ENCODE data around the gene GLCE.
"Not testable (repeated sequence)": the region's sequence is repeated elsewhere in the genome, so short reads cannot be mapped to it uniquely, and the experiment has no call there.

GLCE gene

DNA sequence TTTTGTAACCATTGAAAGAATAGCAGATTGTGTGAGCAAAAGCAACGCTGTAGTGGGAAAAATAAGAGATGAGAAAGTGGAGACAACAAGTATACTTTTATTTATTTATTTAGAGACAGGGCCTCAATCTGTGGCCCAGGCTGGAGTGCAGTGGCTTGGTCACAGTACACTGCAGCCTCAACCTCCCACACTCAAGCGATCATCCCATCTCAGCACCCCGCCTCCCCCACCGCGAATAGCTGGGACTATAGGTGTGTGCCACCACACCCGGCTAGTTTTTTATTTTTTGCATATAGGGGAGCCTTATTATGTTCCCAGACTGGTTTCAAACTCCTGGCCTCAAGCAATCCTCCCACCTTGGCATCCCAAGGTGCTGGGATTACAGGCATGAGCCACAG is 1.6 kb upstream of the GLCE start:
- H3K36me3 Mint-ChIP-seq, result no peaks in the 10 kb centered on the region
- peak overlapping the region; percentile 2 for H3K27ac Mint-ChIP-seq
- DNase-seq, result no peak
- H3K27me3 Mint-ChIP-seq, result peaks cover 50% of the 10 kb centered on the region
- CTCF ChIA-PET, result no interaction called here
- peaks cover 12% of the 10 kb centered on the region for H3K4me1 Mint-ChIP-seq
- peak overlapping the region; percentile 38 for H3K4me3 Mint-ChIP-seq
- no peaks in the 10 kb centered on the region for H3K9me3 Mint-ChIP-seq

DNA sequence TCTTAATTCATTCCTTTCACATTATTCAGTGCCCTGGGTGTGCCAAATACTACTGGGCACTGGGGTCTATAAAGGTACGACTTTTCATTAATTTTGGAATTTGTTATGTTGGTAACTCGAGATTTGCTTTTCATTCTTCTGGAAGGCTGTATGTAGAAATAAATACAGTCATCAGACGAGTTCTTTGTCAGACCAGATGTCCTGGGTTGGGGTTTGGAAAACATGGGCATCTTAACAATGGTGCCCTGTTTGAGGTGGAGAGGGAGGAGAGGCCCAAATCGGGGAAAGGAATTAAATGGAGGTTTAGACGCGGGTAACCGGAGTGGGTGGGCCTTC is 662 bp upstream of the GLCE start:
- Mint-ChIP-seq H3K36me3 (no peaks in the 10 kb centered on the region), H3K4me1 (peaks cover 12% of the 10 kb centered on the region), H3K27me3 (peaks cover 41% of the 10 kb centered on the region), H3K27ac (no peak overlapping the region), H3K4me3 (peak overlapping the region; percentile 93), H3K9me3 (no peaks in the 10 kb centered on the region)
- DNase-seq, result no peak
- CTCF ChIA-PET, result no interaction called here

DNA sequence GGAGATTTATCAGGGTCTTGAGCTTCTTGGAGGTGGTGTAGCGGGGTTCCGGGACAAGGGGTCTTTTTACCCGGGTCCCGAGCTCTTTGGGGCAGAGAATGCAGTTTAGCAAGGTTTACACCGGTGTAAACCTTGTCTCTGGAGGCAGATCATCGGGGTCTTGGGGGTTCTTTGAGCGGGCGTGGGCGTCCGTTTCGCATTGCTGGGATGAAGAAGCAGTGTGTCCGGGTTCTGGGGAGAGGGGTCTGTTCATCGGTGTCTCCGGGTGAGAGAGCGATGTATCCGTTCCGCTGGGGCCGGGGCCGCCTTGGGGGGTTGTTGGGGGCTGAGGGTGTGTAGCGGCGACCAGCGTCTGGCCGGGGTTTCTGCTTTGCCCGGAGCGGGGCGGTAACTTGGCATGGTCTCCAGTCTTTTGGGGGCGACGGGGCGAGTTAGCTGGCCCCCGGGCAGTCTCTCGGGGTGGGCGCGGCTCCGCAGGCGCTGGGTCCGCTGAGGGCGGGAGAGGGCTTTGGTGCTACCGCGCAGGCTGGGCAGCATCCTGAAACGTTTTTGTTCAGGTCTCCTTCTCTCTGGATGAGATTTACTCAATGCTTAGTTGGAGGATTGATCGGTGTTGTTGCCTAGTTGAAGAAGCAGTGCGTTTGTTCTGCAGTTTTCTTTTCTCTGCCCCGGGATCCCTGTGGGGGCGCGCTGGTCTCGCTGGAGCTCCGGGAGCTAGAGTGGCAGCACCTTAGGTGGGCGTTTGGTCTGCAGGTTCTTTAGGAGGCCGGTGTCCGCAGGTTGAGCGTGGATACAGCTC is 843 bp downstream of the GLCE start:
- no peaks in the 10 kb centered on the region for H3K9me3 Mint-ChIP-seq
- peak; percentile 43 for DNase-seq
- CTCF ChIA-PET, result interaction anchor here (1.1 to 1.4 kb wide), 2 partner anchors 130 to 233 kb away, joined by 4 to 5 read pairs; no protein-coding TSS in a partner anchor
- no peaks in the 10 kb centered on the region for H3K36me3 Mint-ChIP-seq
- peak overlapping the region; percentile 93 for H3K4me3 Mint-ChIP-seq
- peak overlapping the region; percentile 28 for H3K27ac Mint-ChIP-seq
- peaks cover 37% of the 10 kb centered on the region for H3K27me3 Mint-ChIP-seq
- H3K4me1 Mint-ChIP-seq, result peaks cover 12% of the 10 kb centered on the region

DNA sequence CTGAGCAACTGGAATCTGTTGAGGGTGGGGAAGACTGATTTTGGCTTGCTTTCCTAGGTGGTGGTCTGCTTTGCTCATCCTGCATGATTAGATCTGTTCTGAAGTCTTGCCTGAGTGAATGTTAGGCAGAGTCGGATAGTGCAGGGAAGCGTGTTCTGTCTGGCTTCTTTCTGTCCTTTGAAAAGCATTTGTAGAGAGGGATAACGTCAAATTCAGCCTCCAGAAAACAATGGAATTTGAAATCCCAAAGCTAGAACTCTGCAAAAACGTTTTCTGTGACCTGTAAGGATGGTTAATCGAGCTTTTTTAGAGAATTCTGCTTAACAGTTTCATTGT is 1.4 kb downstream of the GLCE start:
- no peak for DNase-seq
- Mint-ChIP-seq H3K9me3 (no peaks in the 10 kb centered on the region), H3K4me1 (peaks cover 12% of the 10 kb centered on the region), H3K4me3 (peak overlapping the region; percentile 93), H3K36me3 (no peaks in the 10 kb centered on the region), H3K27ac (no peak overlapping the region), H3K27me3 (peaks cover 36% of the 10 kb centered on the region)
- CTCF ChIA-PET, result no interaction called here

DNA sequence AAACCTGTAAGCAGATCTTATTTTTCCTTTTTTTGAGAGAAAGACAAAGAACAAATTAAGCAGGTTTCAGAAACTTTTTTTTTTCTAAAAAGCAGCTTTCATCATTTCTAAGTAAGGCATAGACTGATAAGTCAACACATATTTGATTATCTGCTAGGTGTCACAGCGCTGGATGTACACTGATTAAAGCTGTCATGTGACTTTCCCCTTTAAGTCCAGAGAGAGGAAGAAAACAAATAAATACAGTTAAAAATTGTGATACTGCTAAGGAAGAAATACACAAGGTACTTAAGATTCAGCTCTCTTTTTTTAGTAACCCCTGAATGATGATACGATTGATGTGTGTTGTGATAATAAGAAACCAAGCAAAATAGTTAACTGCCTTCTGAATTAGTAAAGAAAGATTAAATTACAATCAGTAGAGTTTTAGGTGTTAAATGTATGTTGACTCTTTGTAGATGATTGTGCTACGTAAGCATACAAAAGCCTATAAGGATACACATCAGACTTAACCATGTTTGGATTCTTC is 2.8 kb downstream of the GLCE start:
- no peak for DNase-seq
- H3K27me3 Mint-ChIP-seq, result peaks cover 28% of the 10 kb centered on the region
- H3K9me3 Mint-ChIP-seq, result no peaks in the 10 kb centered on the region
- peaks cover 12% of the 10 kb centered on the region for H3K4me1 Mint-ChIP-seq
- no peak overlapping the region for H3K4me3 Mint-ChIP-seq
- no peak overlapping the region for H3K27ac Mint-ChIP-seq
- CTCF ChIA-PET, result no interaction called here
- no peaks in the 10 kb centered on the region for H3K36me3 Mint-ChIP-seq

DNA sequence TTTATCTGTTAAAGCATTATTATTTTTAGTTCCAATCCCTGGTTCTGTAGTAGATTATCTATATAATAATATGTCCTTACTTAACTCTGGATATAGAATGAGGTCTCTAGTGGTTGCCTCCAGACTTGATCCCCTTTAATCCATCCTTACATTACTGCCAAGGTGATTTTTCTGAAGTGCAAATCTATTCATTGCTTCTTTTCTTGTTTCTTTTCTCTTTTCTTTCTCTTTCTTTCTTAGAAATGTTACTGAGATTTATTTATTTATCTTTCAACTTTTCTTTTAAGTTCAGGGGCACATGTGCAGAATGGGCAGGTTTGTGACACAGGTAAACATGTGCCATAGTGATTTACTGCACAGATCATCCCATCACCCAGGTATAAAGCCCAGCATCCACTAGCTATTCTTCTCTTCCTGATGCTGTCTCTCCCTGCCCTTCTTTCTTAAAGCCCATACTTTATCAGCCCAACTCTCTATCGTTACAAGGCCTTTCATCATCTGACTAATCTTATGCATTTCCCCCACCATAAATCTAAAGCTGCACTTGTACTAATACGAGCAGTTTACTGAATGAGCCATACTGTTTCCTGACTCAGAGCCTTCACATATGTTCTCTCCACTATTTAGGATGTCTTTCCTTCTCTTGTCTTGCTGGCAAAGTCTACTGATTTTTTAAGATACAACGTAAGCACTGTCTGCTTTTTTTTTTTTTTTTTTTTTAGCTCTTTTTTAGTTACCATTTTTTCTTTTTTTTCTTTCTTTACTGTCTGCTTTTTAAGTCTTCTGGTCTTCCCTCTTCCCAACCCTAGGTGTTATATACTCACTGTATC is 4.6 kb downstream of the GLCE start:
- no peak for DNase-seq
- no peaks in the 10 kb centered on the region for H3K36me3 Mint-ChIP-seq
- no peak overlapping the region for H3K27ac Mint-ChIP-seq
- peaks cover 24% of the 10 kb centered on the region for H3K27me3 Mint-ChIP-seq
- no peaks in the 10 kb centered on the region for H3K9me3 Mint-ChIP-seq
- CTCF ChIA-PET, result no interaction called here
- H3K4me3 Mint-ChIP-seq, result no peak overlapping the region
- peaks cover 8% of the 10 kb centered on the region for H3K4me1 Mint-ChIP-seq

DNA sequence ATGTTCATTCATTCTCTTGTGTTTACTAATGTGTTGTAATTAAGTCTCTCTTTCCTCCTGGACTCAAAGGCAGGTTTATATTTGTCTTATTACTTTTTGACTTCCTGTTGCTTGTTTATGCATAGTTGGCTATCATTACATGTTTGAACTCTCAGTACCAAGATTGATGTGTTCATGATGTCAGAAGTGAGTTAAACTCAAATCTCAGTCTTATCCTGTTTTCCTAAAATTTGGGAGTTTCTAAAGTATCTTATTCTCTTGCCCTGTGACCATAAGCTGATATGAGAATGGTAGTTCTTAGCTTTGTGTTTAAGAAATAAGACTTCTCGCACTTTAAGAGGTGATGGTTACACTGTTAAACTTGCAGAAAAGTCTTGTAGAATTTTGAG is 5.2 kb downstream of the GLCE start:
- Mint-ChIP-seq H3K27ac (no peak overlapping the region), H3K9me3 (no peaks in the 10 kb centered on the region), H3K36me3 (no peaks in the 10 kb centered on the region), H3K4me1 (peaks cover 7% of the 10 kb centered on the region), H3K27me3 (peaks cover 21% of the 10 kb centered on the region), H3K4me3 (no peak overlapping the region)
- no peak for DNase-seq
- CTCF ChIA-PET, result no interaction called here

DNA sequence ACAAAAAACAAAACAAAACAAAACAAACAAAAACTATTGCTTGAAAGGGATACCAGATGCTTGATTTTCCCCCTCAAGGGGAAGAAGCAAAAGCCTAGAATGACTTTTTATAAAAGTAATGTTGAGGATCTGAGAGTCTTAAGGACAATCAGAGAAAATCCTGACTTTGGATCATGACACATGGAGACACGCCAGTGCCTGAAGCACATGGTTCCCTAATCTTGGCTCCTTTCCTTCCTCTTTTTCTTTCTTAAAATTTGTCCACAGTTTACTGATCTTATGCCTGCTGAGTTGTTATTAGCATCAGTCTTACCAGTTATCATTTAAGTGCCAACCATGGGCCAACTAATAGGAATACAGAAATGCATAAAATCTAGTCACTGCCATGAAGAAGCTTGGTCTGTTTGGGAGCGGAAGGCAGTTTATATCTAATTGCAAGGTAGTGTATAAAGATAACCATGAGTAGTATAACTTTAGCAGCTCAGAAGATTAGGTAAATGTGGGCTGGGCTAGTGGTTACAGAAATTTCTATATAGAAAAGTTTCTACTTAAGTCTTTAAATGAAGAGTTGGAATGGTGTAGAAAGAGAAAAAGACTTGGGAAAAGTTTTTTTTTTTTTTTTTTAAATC is 6.9 kb downstream of the GLCE start:
- no peak for DNase-seq
- H3K27ac Mint-ChIP-seq, result no peak overlapping the region
- H3K4me1 Mint-ChIP-seq, result no peaks in the 10 kb centered on the region
- CTCF ChIA-PET, result interaction anchor here (0.5 kb wide), 1 partner anchor 11 kb away, joined by 3 read pairs; no protein-coding TSS in a partner anchor
- no peak overlapping the region for H3K4me3 Mint-ChIP-seq
- no peaks in the 10 kb centered on the region for H3K36me3 Mint-ChIP-seq
- H3K27me3 Mint-ChIP-seq, result peaks cover 7% of the 10 kb centered on the region
- H3K9me3 Mint-ChIP-seq, result no peaks in the 10 kb centered on the region

DNA sequence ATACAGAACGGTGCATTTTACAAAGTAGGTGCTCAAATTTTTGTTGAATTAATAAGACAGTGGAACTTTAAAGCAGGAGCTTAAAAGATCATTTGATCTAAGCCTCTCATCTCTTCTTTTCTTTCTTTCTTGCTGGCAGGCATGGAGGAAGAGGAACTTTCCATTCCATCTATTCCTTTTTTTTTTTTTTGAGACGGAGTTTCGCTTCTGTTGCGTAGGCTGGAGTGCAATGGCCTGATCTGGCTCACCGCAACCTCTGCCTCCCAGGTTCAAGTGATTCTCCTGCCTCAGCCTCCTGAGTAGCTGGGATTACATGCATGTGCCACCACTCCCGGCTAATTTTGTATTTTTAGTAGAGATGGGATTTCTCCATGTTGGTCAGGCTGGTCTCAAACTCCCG is 7.9 kb downstream of the GLCE start:
- CTCF ChIA-PET, result interaction anchor here (0.7 kb wide), 2 partner anchors 99 to 135 kb away, joined by 3 to 4 read pairs; no protein-coding TSS in a partner anchor
- DNase-seq, H3K4me3 Mint-ChIP-seq, H3K9me3 Mint-ChIP-seq, H3K4me1 Mint-ChIP-seq, H3K36me3 Mint-ChIP-seq, H3K27me3 Mint-ChIP-seq, H3K27ac Mint-ChIP-seq: not testable (repeated sequence)

DNA sequence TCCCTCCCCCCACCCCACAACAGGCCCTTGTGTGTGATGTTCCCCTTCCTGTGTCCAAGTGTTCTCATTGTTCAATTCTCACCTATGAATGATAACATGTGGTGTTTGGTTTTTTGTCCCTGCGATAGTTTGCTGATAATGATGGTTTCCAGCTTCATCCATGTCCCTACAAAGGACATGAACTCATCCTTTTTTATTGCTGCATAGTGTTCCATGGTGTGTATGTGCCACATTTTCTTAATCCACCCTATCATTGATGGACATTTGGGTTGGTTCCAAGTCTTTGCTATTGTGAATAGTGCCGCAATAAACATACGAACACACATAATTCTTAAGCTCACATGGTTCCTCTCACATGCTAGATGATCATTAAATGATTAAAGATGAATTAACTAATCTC is 9.1 kb downstream of the GLCE start:
- H3K4me1 Mint-ChIP-seq, CTCF ChIA-PET, H3K4me3 Mint-ChIP-seq, DNase-seq, H3K36me3 Mint-ChIP-seq, H3K27ac Mint-ChIP-seq, H3K9me3 Mint-ChIP-seq, H3K27me3 Mint-ChIP-seq: not testable (repeated sequence)

DNA sequence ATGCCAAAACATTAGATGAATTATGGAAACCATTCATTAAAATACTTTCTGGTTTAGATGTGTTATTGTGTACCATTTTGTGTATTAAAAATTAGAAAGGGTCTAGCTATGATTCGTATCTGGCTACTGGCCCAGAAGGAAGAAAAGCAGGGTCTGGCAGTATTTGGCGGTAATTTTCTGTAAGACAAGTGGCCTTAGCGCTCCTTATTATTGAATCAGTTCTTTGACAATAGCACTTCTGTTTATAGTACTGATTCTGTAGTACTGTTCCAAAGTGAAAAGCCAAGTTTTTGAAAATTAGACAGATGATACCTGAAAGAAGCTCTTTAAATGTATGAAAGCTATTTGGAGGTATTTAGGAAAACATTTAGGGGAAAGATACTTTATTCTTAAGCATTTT is 10.2 kb downstream of the GLCE start:
- Mint-ChIP-seq H3K9me3 (no peaks in the 10 kb centered on the region), H3K27ac (no peak overlapping the region), H3K36me3 (no peaks in the 10 kb centered on the region), H3K4me1 (no peaks in the 10 kb centered on the region), H3K4me3 (no peak overlapping the region), H3K27me3 (no peaks in the 10 kb centered on the region)
- CTCF ChIA-PET, result no interaction called here
- no peak for DNase-seq

DNA sequence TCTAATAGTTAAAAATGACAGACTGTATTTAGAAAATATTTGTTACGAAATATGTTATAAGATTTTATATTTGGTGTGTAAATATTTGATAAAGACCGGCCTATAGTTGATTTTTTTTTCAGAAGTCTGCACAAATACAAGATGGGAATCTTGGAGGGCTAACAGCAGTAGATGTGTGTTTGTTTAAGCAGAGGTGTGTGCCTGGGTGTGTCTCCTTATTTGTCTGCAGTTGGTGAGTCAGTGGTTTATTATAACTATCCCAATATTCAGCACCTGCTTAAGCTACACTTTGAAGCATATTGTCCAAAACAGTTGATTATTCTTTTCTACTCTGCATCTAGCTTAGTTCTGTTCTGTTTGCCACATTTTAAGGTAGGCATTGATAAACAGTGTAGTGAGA is 12.4 kb downstream of the GLCE start:
- H3K36me3 Mint-ChIP-seq, result no peaks in the 10 kb centered on the region
- CTCF ChIA-PET, result no interaction called here
- no peaks in the 10 kb centered on the region for H3K27me3 Mint-ChIP-seq

DNA sequence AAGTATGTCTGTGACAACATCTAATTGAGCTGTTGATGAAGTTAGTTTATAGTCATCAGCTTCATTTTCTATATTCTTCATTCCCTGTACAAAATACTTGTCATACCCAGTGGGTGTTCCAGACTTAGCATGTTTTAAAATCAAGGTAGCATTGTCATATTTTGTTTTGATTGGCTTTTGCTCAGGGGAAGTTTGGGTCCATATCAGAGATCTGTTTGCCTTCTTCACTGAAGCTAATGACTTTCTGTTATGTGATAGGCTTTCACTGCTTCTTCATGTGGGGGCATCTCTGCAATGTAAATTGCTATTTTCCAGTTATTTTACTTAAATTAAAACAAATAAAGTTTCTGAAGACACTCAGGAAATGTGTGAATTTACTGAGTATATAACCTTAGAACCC is 15.1 kb downstream of the GLCE start:
- no peak for DNase-seq
- CTCF ChIA-PET, result no interaction called here
- H3K27ac Mint-ChIP-seq, result no peak overlapping the region

More for the DNA sequence above, 12.4 kb downstream of the GLCE start:
- Mint-ChIP-seq H3K4me3 (no peak overlapping the region), H3K27ac (no peak overlapping the region), H3K9me3 (no peaks in the 10 kb centered on the region), H3K4me1 (no peaks in the 10 kb centered on the region)
- DNase-seq, result no peak

DNA sequence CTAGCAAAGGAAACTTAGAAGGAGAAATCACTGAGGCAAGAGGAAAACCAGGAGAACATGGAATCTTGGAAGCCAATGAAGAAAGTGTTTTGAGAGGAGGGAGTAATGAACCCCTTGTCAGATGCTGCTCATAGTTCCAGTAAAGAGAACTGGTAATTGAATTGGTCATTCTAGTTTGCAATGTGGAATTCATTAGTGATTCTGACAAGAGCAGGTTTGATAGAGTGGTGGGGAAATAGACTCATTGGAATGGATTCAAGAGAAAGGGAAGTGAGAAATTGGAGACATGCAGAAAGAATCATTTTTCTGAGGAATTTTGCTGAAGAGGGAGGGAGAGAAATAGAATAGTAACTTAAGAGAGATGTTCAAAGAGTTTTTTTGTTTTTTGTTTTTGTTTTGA is 21.0 kb downstream of the GLCE start:
- Mint-ChIP-seq H3K27ac (no peak overlapping the region), H3K36me3 (no peaks in the 10 kb centered on the region), H3K4me1 (no peaks in the 10 kb centered on the region), H3K4me3 (no peak overlapping the region), H3K27me3 (no peaks in the 10 kb centered on the region), H3K9me3 (no peaks in the 10 kb centered on the region)
- DNase-seq, result no peak
- CTCF ChIA-PET, result no interaction called here

More for the DNA sequence above, 15.1 kb downstream of the GLCE start:
- H3K4me3 Mint-ChIP-seq, result no peak overlapping the region
- H3K9me3 Mint-ChIP-seq, result no peaks in the 10 kb centered on the region
- no peaks in the 10 kb centered on the region for H3K36me3 Mint-ChIP-seq
- no peaks in the 10 kb centered on the region for H3K27me3 Mint-ChIP-seq
- no peaks in the 10 kb centered on the region for H3K4me1 Mint-ChIP-seq
